Activated naive CD4-positive, alpha-beta T cell treated with Interleukin-2 at 50 U/mL for 16 hours (primary cell): Measurements from ENCODE around the gene STAT5B.
"Not testable (repeated sequence)": the region's sequence is repeated elsewhere in the genome, so short reads cannot be mapped to it uniquely, and the experiment has no call there.

Source experiments
- DNase-seq: peaks from one replicate; pipeline ENCODE4 v3.0.0-alpha.2; 2020

The STAT5B gene

DNA sequence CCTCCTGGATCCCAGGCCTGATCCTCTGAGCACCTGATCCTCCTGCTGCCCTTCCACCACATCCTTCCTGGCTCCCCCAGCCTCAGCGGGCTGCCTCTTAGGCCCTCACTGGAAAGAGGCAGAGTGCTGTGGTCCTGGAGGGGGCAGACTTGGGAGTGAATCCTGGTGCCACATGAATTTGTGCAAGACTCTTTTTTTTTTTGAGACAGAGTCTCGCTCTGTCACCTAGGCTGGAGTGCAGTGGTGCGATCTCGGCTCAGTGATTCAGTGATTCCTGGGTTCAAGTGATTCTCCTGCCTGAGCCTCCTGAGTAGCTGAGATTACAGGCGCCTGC is 84.9 kb downstream of the STAT5B start:
- DNase-seq: no peak

DNA sequence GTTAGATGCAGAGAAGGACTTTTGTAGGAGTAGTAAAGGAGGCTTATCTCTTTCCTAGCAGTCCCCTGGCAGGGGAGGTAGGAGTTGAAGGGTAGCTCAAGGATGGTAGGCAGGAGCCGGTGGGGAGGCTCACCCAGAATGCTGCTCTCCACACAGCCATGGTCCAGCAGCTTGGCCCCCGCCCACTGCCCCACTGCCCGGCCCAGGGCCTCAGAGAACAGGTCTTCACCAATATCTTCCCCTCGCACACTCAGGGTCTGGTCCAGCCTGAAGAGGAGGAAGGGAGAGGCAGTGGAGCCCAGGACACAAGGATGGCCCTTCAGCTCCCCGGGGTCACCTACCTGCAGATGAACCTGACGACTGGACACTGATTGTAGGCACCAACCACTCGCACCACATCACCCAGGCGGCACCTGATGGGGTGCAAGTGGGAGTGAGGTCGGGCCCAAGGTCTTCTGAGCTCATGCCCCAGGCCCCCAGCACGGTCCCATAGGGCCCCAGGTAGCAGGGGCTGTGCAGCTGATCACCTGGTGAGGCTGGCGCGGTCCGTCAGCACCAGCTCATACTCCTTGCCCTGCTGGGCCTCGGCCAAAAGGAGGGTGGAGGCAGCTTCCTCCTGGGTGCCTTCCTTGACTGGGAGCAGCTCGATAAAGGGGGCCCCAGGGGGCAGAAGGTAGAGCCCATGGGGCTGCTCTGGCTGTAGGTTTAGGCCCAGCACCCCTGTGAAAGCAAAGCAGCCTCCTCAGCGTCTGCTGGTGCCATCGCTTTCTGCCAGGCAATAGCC is 85.5 kb downstream of the STAT5B start:
- DNase-seq: no peak

DNA sequence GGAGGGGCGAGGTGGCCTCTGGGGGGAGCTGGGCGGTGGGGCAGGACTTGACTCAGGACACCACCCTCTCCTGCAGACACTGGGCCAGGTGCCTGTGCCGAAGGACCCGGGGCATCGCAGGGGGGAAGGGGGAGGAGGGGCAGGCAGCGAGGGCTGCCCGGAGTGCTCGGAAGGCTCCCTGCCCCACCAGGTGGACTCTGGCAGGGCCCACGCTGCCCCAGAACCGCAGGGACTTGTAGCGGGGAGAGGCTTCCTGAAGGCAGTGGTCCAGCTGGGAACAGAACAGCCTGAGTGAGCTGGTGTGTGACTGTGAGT is 86.6 kb downstream of the STAT5B start:
- DNase-seq: no peak

DNA sequence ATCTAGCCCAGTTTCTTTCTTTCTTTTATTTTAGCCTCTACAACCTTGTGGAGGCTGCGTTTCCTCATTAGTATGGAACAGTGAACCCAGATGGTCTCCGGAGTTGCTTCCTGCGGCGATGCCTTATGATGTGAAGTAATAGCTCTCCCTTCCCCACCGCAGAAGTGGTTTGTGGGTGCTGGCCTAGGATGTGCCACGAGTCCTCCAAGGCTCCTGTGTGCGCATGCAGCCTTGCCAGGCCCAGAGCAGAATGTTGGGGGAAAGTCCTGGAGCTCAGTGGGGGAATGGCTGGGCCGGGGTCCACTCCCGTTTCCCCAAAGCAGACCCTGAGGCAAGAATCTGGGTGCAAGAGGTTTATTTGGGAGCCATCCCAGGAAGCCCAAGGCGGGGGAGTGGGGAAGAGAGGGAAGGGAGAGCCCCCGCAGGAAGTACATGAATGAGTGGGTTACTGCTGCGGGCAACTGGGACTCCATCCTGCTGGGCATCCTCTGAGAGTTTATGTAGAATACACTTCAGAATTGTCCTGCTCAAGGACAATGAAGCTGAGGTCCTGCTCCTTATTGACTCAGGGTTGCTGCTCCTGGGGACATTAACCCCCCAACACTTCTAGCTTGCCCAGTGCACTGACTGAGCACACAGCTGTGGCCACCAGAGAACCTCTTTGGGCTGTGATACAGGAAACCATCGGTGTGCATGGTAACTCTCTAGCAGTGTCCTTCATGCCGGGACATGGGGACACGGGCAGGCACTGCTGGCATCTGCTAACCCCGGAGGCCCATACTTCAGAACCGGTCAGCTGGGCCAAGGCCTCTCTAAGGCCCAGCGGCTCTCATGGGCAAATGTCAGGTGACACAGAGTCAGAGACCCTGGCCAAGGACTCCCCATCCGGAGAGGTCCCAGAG is 87.2 kb downstream of the STAT5B start:
- DNase-seq: no peak

DNA sequence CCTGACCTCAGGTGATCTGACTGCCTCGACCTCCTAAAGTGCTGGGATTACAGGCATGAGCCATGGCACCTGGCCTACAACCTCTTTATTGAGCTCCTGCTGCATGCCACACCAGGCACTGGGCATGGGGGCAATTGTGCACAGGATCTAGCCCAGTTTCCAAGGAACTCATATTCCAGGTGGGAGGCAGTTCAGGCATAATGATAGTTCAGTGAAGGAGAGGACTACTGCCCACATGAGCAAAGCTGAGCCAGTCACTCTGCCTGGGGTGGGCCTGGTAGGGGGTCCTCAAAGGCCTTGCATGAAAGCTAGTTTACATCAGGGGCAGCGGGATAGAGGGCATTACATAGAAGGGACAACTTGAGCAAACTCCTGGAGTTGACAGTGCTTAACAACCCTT is 88.4 kb downstream of the STAT5B start:
- DNase-seq: no peak

DNA sequence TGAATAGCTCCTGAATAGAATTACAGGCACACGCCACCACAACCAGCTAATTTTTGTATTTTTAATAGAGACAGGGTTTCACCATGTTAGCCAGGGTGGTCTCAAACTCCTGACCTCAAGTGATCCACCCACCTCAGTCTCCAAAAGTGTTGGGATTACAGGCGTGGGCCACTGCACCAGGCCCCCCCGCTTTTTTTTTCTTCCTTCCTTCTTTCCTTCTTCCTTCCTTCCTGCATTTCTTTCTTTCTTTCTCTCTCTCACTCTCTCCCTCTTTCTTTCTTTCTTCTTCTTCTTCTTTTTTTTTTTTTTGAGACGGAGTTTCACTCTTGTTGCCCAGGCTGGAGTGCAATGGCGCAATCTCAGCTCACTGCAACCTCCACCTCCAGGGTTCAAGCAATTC is 90.0 kb downstream of the STAT5B start:
- not testable (repeated sequence) for DNase-seq

DNA sequence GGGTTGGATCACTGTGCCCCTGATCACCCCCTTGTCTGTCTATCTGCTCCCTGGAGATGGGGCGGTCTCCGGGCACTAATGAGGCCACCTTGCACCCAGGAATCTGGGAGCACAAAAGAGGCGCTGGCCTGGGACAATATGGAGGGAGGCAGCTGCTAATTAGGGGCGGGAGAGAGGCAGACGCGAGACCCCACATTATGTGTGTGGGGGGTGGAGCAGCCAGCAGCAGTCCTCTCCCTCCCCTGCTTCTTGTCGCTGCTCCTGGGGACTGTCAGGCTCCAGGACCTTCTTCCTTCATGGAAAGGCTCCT is 90.6 kb downstream of the STAT5B start:
- DNase-seq: no peak

DNA sequence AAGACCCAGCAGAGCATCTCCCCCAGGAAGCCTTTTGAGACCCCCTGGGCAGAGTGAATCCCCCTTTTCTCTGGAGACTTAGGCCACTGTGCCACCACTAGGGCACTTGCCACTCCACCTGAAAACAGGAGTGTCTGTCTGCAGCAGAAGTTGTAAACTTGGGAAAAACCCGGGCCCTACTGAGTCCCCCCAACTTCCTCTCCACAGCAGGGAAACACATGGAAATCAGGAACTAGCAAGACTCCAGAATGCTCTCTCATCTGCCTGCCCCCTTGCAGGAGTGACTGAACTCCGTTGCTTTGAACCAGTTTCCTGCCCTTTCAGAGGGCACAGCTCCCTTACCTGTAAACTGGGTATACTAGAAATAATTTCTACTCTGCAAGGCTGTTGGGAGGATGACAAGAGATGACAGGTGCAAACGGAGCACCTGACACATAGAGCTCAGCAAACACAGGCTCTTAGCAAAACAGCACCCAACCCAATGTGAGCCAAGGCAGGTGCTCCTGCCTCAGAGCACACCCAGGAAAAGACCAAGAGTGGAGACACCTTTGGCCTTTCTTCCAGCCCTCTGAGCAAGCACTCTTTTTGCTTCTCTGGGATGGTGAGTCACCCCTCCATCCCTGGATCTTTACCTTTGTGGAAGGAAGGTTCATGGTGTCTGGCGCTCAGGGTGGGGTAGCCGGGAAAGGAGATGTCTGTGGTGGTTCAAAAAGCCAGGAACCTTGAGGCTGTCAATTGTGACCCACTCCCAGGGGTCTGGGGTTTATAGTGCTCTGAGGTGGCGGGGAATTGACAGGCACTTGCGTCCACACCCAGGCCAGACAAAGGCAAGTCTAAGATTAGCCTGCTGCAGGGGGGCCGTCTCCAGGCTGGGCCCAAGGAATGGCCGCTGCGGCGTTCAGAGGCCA is 91.2 kb downstream of the STAT5B start, which contains the start of gene HCRT:
HCRT (minus strand) TSS at position 740 of the 908 bp plus-strand sequence; CDS start at position 653, 87 bp downstream.
- DNase-seq: no peak

DNA sequence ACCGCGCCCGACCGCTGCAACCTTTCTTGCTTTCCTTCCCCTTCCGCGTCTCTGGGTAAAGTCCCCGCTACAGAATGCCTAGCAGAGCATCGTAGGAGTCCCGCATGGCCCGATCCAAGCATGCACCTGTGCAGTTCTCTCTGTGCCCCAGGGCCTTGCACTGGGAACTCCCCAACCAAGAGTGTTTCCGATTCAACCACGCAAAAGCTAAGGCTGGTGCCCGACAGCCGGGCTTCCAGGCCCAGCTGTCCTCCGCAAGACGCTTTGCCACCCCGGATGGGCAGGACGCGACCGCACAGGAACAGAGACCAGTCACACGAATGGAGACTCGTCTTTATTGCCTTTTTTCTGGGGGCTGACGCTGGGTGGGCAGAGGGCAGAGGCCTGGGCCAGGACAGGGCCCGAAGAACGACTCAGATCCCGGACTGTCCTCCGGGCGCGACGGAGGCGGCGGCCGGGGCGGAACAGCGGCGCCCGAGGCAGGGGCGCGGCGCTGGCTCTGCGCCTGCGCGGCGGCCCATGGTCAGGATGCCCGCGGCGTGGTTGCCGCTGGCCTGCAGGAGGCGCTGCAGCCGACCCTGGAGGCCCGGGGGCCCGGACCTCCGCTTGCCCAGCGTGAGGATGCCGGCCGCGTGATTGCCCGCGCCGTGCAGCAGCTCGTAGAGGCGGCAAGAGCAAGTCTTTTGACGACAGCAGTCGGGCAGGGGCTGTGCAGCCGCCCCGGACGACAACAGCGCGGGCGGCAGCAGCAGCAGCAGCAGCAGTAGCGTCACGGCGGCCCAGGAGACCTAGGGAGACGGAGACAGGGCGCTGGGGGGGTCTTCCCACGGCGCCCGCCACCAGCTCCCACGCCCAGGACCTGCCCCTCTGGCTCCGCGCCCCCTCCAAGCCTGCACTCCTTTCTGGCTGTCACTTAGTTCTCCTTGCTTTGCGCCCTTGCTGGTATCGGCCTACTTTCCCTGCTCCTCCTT is 92.2 kb downstream of the STAT5B start:
- peak; percentile 80 for DNase-seq

DNA sequence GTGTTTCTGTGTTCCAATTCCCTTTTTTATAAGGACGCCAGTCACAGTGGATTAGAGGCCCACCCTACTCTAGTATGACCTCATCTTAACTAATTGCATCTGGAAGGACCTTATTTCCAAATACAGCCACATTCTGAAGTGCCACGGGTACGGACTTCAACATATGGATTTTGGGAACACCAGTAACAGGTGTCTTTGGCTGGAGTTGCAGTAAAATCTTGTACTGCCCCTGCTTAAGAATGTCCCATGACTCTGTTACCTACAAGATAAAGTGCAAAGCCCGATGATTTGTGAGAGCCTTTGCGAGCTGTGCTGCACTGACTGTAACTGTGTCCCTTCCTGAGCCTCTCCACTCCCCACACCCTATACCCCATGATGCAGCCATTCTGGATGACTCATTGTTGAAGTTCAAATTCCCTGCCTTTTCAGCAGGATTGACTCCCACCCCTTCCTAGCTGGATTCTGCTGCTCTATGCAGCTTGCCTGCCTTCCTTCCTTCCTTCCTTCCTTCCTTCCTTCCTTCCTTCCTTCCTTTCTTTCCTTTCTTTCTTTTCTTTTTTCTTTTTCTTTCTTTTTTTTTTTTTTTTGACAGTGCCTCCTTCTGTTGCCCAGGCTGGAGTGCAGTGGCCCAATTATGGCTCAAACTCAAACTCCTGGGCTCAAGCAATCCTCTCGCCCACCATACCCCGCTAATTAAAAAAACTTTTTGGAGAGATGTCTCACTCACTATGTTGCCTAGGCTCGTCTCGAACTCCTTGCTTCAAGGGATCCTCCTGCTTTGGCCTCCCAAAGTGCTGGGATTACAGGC is 93.1 kb downstream of the STAT5B start:
- DNase-seq: no peak

DNA sequence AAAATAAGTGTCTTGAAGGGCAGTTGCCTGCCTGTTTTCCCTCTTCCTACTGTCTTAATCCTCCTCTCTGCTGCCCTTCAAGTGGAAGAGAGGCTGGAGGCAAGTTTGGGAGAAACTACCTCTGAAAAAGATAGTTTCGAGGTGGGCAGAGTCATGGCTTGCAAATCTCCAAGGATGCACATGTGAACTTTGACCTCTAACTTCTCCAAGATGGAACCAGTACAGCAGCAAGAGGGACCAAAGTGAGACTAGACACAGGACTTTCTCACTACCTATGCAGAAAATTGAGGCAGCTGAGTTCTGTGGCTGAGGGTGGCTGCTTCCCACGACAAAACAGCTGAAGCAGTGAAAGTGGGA is 94.4 kb downstream of the STAT5B start:
- no peak for DNase-seq

DNA sequence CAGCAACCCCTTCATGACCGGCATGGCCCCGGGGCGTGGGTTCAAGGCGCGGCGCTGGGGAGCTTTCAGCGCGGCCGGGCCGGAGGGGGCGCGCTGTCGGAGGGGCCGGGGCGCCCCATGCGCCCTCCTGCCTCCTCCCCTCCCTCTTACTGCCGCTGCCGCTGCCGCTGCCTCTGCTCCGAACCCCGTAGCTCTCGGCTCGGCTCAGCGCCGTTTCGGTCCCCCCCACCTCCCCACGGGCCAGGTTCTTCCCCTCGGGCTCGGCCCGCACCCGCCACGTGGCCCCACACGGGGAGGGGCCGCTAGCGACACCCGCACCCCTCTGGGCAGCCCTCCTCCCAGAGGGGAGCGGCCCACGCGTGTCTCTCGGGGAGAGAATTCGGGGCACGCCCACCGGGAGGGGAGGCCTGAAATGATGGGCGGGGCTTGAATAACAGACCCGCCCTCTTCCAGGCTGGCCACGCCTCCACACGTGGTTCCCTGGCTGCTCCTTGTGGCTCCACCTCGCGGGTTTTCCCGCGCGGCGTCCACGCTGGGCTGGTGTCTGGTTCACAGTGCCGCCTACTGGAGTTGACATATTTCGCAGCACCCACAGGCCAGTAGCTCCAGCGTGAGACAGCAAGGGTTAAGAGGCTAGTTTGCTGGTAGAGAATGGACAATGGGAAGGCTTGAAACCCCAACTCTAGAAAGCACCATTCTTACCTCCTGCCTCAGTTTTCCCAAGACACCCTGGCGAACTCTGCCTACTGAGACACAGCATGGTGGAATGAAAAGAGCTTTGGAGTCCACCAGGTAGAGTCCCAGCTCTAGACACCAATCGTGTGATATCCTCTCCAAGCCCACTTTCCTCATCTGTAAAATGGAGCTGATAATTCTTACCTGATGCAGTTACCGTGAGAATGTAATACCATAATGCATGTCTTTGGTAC is 95.0 kb downstream of the STAT5B start, which contains the start of gene KCNH4:
KCNH4 (minus strand) TSS at position 221 of the 929 bp plus-strand sequence; CDS start at position 24, 197 bp downstream.
- DNase-seq: peak; percentile 91

DNA sequence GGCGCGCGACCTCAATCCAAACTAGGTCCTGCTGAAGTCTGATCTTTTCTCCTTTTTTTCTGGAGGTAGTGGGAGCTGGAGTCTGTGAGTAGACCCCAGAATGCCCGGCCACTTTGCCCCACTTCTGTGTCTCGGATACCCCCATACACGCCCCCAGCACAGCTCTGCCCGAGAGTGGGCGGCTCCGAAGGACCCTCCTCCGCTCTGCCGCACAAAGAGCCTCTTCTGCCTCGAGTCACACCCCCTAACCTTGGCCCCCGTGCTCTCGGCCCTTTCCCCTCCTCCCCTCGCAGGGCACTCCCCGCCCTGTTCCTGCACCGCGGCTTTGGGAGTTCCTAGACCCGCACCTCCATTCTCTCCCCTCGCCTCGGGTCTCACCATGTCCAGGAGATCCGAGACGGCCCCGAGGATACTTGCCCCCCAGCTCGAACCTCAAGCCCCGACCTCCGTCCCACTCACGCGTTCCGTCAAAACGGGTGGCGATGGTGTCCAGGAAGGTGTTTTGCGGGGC is 95.7 kb downstream of the STAT5B start:
- no peak for DNase-seq

DNA sequence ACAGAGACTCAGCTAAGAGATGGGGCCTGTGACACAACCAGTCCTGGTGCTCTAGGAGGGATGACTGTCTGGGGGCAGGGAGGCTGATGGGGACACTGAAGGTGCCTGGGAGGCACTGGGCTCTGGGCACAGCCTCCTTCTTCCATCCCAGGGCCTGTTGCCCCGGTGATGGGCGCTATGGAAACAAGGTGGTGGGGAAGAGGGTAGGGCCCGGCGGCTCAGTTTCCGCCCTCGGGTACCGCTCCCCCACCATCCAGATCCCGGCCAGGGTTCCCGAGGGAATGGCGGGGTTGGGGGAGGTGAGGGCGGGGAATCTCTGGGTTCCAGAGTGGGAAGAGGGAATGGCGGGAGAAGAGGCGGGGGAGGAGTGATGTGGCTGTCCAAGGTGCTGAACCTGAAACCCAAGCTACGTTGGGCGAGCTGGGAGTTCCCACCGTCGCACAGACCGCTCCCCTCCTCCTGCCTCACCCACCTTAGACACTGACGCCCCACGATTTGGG is 96.2 kb downstream of the STAT5B start:
- DNase-seq: peak; percentile 22

DNA sequence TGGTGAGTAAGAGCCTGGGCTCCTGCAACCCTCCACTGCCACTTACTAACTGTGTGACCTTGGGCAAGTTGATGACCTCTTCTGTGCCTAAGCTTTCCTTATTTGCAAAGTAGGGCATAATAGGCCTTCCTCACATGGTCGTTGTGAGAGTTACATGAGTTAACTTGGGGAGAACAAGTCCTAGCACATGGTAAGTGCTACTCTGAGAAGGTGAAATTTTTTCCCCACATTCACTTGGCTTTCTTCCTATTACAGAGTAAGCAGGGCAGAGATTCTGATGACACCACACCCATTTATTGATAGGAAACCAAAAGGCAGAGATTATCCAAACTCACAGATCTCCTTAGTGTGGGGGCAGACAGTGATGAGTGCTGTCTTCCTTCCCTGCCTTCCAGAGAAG is 96.9 kb downstream of the STAT5B start:
- DNase-seq: no peak

DNA sequence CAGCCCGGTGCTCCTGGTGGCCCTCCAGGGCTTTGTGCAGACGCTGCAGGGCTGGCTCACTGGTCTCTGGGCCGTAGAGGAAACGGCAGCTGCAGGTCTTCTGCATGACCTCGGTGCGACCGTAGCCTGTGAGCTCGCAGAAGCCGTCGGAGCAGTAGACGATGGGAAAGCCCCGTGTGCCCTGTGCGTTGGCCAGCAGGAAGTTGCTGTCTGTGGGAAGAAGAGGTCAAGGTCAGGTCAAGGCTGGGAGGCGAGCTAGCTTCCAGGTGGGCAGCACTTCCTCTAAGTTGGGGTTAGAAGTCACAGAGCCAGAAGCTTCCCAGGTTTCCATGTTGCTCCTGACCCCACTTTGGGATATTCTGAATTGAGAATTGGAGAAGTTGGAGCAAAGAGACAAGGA is 97.4 kb downstream of the STAT5B start:
- DNase-seq: peak; percentile 22

DNA sequence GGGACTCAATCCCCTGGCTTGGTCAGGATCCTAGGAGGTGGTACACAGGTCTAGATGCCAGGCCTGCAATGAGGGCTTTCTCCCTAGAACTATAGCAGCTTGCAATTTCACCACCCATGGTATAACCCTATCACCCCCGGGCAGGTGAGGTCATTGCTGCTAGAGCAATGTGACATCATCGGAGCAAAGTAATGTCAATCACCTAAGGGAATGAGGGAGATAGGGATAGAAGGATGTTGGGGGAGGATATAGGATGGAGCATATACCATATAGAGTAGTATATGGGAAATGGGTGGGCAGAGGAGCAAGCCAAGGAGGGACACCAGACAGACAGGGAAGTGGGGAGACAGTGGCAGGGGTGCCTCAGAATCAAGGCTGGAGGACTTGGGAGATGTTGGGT is 98.5 kb downstream of the STAT5B start:
- DNase-seq: no peak

DNA sequence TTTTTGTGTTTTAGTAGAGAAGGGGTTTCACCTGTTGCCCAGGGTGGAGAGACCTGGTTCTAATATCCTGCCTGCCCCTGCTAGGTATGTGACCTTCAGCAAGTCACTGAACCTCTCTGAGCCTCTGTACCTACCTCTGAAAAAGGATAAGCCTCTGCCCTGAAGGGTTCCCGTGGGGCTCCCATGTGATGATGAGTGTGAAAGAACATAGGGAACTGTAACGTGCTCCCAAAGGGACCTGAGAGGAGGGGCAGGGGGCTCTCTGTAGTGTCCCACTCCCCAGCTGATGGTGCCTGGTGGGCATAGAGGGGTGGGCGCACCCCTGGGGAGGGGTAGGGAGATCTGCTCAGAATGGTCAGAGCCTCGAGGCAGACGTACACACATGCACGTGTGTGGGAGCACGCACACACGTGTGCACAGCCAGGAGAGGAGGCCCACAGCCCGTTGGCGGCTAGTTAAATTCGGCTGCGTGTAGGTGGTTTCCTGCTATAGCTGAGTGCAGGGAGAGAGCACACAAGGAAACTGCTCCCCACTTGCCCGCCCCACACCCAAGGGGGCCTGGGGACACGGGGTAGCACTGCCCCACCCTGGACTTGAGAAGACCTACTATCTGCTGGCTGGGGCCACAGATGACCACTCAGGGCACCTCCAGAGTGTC is 101.9 kb downstream of the STAT5B start:
- no peak for DNase-seq

DNA sequence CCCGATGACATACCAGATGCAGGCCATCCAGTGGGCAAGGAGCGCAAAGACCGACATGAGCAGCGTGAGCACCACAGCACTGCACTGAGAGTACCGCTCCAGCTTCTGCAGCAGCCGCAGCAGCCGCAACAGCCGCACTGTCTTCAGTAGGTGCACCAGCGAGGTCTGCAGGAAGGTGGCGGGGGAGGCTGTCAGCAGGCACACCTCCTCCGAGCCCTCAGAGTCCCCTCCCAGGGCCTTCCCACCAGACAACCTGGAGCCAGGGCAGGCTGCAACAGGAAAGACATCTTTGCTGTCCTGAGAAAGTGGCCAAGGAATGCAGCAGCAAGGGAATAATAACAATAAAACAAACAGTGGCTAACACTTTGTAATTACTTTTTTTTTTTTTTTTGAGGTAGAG is 104.4 kb downstream of the STAT5B start:
- DNase-seq: no peak
